Chondrocyte (in vitro differentiated cells): Measurements from ENCODE around the gene GARIN5A. TPM values are rescaled to one million over a fixed set of nuclear protein-coding genes. Genes with fewer than 3 reads are reported as not detected.

Experiments used
- DNase-seq: peaks from one replicate; pipeline ENCODE4 v3.0.0; 2021; ENCODE audit warnings: mixed read lengths, low spot score
- H3K27ac Mint-ChIP-seq: one replicate; pipeline ENCODE4 v1.8.0; 2021; ENCODE audit warnings: mild to moderate bottlenecking, moderate library complexity, mixed read lengths; ENCODE audit not compliant: unreplicated experiment
- H3K27me3 Mint-ChIP-seq: 2 replicates; pipeline ENCODE4 v1.8.0; 2021; ENCODE audit warnings: low read depth, mixed read lengths
- H3K36me3 Mint-ChIP-seq: 2 replicates; pipeline ENCODE4 v1.8.0; 2021; ENCODE audit warnings: low read depth, mixed read lengths
- H3K4me1 Mint-ChIP-seq: 2 replicates; pipeline ENCODE4 v1.8.0; 2021; ENCODE audit warnings: low read depth, mild to moderate bottlenecking, mixed read lengths
- H3K4me3 Mint-ChIP-seq: one replicate; pipeline ENCODE4 v1.8.0; 2021; ENCODE audit warnings: mild to moderate bottlenecking, moderate library complexity, mixed read lengths; ENCODE audit not compliant: unreplicated experiment
- H3K9me3 Mint-ChIP-seq: 2 replicates; pipeline ENCODE4 v1.8.0; 2021; ENCODE audit warnings: low read depth, mixed read lengths
- total RNA-seq: library from RNA; stranded (reverse); gene quantifications from 3 replicates; pipeline ENCODE4 v1.2.1, GENCODE V29; 2021
- TF ChIP-seq, protein P1 (sequence below): fragments of 200-600 bp; sonication (generic); IDR thresholded peaks from 2 replicates; pipeline ENCODE4 v1.5.0; 2021; ENCODE audit warnings: antibody characterized with exemption, mild to moderate bottlenecking, moderate library complexity

Gene GARIN5A
- total RNA-seq, 1 donor from 2014 or later, result 1.9 TPM

DNA sequence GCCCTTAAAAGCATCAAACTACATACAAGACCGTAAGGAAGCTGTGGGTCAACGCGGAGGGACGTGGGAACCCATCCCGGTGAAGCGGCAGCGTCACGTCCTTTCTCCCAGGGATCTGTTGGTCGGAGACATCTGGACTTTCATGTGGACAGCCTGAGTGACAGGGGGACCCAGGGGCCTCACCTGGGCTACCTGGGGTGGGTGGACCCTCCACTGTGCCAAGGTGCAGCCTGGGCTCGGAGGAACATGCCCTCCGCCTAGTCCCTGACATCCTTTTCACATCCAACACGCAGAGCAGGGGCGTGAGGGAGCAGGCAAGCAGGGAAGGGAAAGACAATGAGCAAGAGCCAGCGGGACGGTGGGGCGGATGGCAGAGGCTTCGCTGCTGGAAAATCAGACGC is 13.8 kb upstream of the GARIN5A start:
- Mint-ChIP-seq H3K36me3 (peaks cover 14% of the 10 kb centered on the region), H3K9me3 (peaks cover 5% of the 10 kb centered on the region), H3K27me3 (peaks cover 69% of the 10 kb centered on the region), H3K4me3 (no peak overlapping the region), H3K4me1 (peaks cover 9% of the 10 kb centered on the region), H3K27ac (no peak overlapping the region)
- TF ChIP-seq, protein P1, sequence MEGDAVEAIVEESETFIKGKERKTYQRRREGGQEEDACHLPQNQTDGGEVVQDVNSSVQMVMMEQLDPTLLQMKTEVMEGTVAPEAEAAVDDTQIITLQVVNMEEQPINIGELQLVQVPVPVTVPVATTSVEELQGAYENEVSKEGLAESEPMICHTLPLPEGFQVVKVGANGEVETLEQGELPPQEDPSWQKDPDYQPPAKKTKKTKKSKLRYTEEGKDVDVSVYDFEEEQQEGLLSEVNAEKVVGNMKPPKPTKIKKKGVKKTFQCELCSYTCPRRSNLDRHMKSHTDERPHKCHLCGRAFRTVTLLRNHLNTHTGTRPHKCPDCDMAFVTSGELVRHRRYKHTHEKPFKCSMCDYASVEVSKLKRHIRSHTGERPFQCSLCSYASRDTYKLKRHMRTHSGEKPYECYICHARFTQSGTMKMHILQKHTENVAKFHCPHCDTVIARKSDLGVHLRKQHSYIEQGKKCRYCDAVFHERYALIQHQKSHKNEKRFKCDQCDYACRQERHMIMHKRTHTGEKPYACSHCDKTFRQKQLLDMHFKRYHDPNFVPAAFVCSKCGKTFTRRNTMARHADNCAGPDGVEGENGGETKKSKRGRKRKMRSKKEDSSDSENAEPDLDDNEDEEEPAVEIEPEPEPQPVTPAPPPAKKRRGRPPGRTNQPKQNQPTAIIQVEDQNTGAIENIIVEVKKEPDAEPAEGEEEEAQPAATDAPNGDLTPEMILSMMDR, result no peak
- peak; percentile 79 for DNase-seq

DNA sequence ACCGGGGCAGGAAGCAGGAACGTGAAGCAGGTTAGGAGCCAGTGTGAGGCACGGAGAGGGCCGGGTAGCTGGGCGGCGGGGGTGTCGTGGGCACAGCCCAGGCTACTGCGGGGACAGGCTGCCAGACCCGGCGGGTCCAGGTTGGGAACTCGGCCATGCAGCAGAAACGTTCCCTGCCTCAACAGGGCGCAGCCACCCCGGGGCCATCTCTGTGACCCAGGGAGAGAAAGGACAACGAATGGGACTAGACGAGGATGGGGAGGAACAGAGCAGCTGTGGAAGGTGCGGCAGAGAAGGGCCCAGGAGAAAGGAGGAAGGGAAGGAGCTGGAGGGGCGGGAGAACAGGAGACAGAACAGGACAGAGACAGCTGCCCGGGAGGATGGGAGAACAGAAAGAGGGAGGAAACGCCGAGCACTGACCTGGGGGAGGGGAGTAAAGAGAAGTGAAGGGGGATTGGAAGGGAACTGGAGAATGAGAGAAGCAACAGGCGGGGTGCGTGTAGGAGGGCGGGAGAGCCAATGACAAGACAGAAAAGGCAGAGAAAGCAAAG is 12.9 kb upstream of the GARIN5A start:
- DNase-seq, result peak; percentile 72
- Mint-ChIP-seq H3K27ac (no peak overlapping the region), H3K27me3 (peaks cover 66% of the 10 kb centered on the region), H3K9me3 (peaks cover 5% of the 10 kb centered on the region), H3K36me3 (peaks cover 20% of the 10 kb centered on the region), H3K4me1 (peaks cover 9% of the 10 kb centered on the region), H3K4me3 (no peak overlapping the region)
- TF ChIP-seq, protein P1, result no peak

DNA sequence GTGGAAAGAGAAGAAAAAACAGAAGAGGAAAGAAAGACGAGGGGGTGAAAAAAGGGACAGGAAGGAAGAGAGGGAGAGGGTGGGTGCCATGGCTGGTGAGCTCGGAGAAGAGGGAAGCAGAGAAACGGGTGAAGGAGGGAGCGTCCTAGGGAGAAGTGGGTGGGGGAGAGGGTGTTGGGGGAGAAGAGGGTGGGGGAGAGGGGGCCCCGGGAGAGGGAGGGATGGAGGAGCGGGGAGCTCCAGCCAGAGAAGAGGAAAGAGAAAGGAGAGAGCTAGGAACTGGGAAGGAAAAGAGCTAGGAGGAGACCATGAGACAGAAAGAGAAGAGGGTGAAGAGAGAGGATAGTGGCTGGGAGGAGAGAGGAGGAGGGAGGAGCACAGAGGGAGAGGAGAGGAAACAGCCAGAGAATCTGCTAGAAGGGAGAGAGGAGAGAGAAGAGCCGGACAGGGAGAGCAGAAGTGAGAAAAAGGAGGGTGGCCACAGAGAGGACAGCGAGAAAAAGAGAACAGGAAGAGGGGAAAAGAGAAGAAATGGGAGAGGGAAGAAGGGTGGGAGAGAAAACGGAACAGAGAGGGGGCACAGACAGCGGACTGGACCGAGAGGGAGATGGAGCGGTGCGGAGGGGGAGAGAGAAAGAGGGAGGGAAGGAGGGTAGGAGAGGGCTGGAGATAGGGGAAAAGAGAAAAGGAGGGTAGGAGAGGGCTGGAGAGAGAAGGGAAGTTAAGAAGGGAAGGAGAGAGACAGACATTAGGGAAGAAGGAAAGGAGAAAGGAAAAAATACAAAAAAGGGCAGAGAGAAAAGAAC is 11.9 kb upstream of the GARIN5A start:
- H3K4me3 Mint-ChIP-seq, result no peak overlapping the region
- TF ChIP-seq, protein P1, result no peak

DNA sequence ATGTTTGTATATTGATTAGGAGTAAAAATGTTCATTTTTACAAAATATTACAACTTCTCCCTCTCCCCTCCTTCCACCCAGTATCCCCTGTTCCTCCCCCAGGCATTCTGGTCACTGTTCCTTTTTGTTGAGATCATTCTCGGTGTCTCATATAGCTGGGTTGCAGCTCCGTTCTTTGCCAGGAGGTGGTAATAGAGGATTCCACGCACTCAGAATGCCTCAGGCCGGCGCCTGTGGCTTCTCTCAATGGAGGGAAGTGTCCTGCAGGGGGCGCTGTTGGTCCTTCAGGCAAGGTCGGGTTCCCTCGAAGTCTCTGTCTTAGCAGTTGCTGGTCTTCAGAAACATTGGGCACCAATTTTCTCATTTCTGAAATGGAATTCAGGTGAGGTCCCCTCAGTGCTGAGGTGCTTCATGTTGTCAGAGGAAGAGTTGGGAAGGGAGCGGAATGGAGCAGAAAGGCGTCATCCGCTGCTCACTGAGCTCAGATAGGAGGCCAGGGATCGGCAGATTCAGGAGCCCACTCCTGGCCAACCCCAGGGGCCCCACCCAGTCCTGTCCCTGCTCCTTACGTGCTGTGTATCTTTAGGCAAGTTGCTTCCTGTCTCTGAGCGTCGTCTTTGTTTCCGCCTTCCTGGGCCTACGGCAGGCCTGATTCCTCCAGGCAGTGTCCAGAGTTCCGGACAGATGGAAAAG is 10.3 kb upstream of the GARIN5A start:
- Mint-ChIP-seq H3K9me3 (peaks cover 5% of the 10 kb centered on the region), H3K27me3 (peaks cover 56% of the 10 kb centered on the region), H3K27ac (no peak overlapping the region), H3K4me1 (peaks cover 7% of the 10 kb centered on the region), H3K36me3 (peaks cover 20% of the 10 kb centered on the region), H3K4me3 (no peak overlapping the region)
- TF ChIP-seq, protein P1, result peak; percentile 74
- DNase-seq, result peak; percentile 40

More for the DNA sequence above, 11.9 kb upstream of the GARIN5A start:
- Mint-ChIP-seq H3K4me1 (peaks cover 9% of the 10 kb centered on the region), H3K36me3 (peaks cover 20% of the 10 kb centered on the region), H3K27ac (no peak overlapping the region), H3K9me3 (peaks cover 5% of the 10 kb centered on the region), H3K27me3 (peaks cover 63% of the 10 kb centered on the region)
- peak; percentile 9 for DNase-seq

DNA sequence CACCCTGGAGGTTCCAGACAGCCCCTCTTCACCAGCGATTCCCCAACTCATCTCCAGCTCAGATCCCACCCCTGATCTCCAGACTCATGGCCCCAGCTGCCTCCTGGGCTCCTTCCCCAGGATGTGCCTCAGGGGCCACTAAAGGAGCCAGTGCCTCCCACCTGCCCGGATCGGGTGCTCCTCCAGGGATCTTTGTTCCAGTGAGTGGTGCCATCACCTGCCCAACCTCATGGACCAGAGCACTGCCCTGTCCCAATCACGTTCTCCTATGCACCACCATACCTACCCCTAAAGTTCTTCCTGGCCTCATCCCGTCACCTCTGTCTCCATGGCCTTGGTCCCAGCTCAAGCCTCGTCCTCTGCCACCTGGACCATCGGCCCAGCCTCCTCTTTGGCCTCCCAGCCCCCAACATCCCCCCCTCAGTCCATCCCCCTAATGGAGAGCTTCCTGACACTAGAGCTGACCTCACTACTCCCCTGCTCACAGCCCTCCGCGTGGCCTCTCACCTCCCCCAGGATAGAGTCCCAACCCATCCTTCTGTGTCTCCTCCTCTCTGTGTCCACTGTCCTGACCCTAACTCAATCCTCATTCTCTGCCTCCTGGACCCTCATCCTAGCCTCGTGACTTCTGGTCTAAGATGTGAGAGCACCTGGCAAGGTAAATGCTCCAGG is 8.8 kb upstream of the GARIN5A start:
- TF ChIP-seq, protein P1, result no peak
- peaks cover 22% of the 10 kb centered on the region for H3K36me3 Mint-ChIP-seq
- no peaks in the 10 kb centered on the region for H3K4me1 Mint-ChIP-seq
- no peak overlapping the region for H3K27ac Mint-ChIP-seq
- H3K9me3 Mint-ChIP-seq, result peaks cover 5% of the 10 kb centered on the region
- H3K27me3 Mint-ChIP-seq, result peaks cover 41% of the 10 kb centered on the region
- no peak overlapping the region for H3K4me3 Mint-ChIP-seq
- peak; percentile 49 for DNase-seq
